ENCODE results near the gene RFX4. TPM values are rescaled to one million over a fixed set of nuclear protein-coding genes. Genes with fewer than 3 reads are reported as not detected.

RFX4 gene
- total and polyA plus RNA-seq, 2 of the 8 experiments (the other 6 are each of a cell fraction or from before 2014, with no cell fraction given), result 0.06 TPM; not detected in 1

GRCh38 chr12:106648736-106649135 lies 65.9 kb downstream of the RFX4 start:
- peaks cover 0 to 2% (median 0%) of the 10 kb centered on the region in 4 experiments; a peak in 2 of 7 replicates for H3K4me1 ChIP-seq (replicated peaks in 1 of 4; ENCODE audit: control insufficient read depth in 3 of 4, insufficient read depth in 4 of 4, low read length in 3 of 4)
- no peak overlapping the region for H4K5ac ChIP-seq (ENCODE audit: insufficient read length, low read depth, low read length)
- H2BK120ac ChIP-seq (replicated peaks; ENCODE audit: low read depth, low read length), result no peak overlapping the region
- no peak overlapping the region for H4K8ac ChIP-seq (ENCODE audit: extremely low read depth, insufficient read depth, low read length)
- ChIA-PET POLR2A (ENCODE audit: partially characterized antibody) (no interaction called here), CTCF (ENCODE audit: partially characterized antibody) (interaction anchor here (1.5 kb wide), 1 partner anchor 161 kb away, joined by 3 read pairs; no protein-coding TSS in a partner anchor)
- H3K4me3 ChIP-seq (ENCODE audit: extremely low read depth in 1 of 4, insufficient read depth in 2 of 4, low read depth in 3 of 4, low read length in 4 of 4), result no peak overlapping the region
- H3K27me3 ChIP-seq (replicated peaks in 1 of 4; ENCODE audit: control insufficient read depth in 3 of 4, extremely low read depth in 1 of 4, insufficient read depth in 3 of 4, low read length in 3 of 4), result no peaks in the 10 kb centered on the region; a peak in 1 of 7 replicates
- no peaks in the 10 kb centered on the region for H3K23me2 ChIP-seq (ENCODE audit: low read depth, low read length)
- H3K79me1 ChIP-seq (ENCODE audit: low read depth, low read length), result no peaks in the 10 kb centered on the region
- FAIRE-seq (no peak), DNase-seq (ENCODE audit: low read depth in 1 of 2, low spot score in 2 of 2) (no peak)
- H3K14ac ChIP-seq (ENCODE audit: insufficient read length), result no peak overlapping the region
- no peak overlapping the region for H2AK5ac ChIP-seq (ENCODE audit: low read depth, low read length)
- WGBS, 2 experiments (ENCODE audit: extremely low coverage in 1 of 2, insufficient coverage in 1 of 2, insufficient read length in 1 of 2, insufficient replicate concordance in 2 of 2, low coverage in 1 of 2, low lambda C conversion rate in 2 of 2, missing lambda C conversion rate in 1 of 2), result 94% methylated on average over 2 of the region's 2 CpGs; no CpG with 5 or more reads in 1 of the 2 experiments
- H3K9me3 ChIP-seq (ENCODE audit: insufficient read depth in 2 of 2, low read depth in 1 of 2, low read length in 1 of 2), result no peaks in the 10 kb centered on the region
- H3K56ac ChIP-seq (replicated peaks; ENCODE audit: insufficient read length, low read depth, low read length), result no peak overlapping the region
- H3K9ac ChIP-seq (replicated peaks in 1 of 4; ENCODE audit: extremely low read depth in 1 of 4, low read depth in 3 of 4, low read length in 3 of 4), result no peak overlapping the region
- no peaks in the 10 kb centered on the region for H3K36me3 ChIP-seq (ENCODE audit: control insufficient read depth in 2 of 4, insufficient read depth in 4 of 4, low read length in 3 of 4)
- no peak overlapping the region for H3K4me2 ChIP-seq (ENCODE audit: insufficient read depth in 1 of 2, low read depth in 2 of 2, low read length in 2 of 2)
- H2AFZ ChIP-seq (ENCODE audit: low read length), result no peak overlapping the region
- H3K23ac ChIP-seq (ENCODE audit: insufficient read length), result no peak overlapping the region
- no peak overlapping the region for H2BK12ac ChIP-seq (ENCODE audit: low read depth, low read length)
- H3K18ac ChIP-seq (ENCODE audit: extremely low read depth, low read length), result no peak overlapping the region
- no peak overlapping the region for H4K91ac ChIP-seq (replicated peaks; ENCODE audit: insufficient read length, low read length)
- H3K79me2 ChIP-seq (ENCODE audit: control insufficient read depth in 1 of 2, insufficient read depth in 2 of 2, low read length in 2 of 2), result no peaks in the 10 kb centered on the region
- H2BK5ac ChIP-seq (ENCODE audit: low read depth, low read length), result no peak overlapping the region
- no peaks in the 10 kb centered on the region for H4K20me1 ChIP-seq (replicated peaks in 1 of 2; ENCODE audit: control insufficient read depth in 1 of 2, insufficient read depth in 2 of 2, low read length in 2 of 2)
- H2BK15ac ChIP-seq (ENCODE audit: low read length), result no peak overlapping the region
- no peak overlapping the region for H2BK20ac ChIP-seq (ENCODE audit: low read length)
- H3K27ac ChIP-seq (ENCODE audit: low read depth, low read length), result no peak overlapping the region
- no peak overlapping the region for H3K4ac ChIP-seq (replicated peaks; ENCODE audit: insufficient read length, low read depth, low read length)
- TF ChIP-seq GTF2F1 (IDR thresholded peaks at IDR 0.05; ENCODE audit: borderline replicate concordance, low read depth, low read length), result no peak
- TF ChIP-seq ATF2 (IDR thresholded peaks at IDR 0.05; ENCODE audit: low read length), result no peak
- TF ChIP-seq KDM4A (IDR thresholded peaks at IDR 0.05; ENCODE audit: low read depth, low read length, severe bottlenecking), result no peak
- TF ChIP-seq POU5F1 (IDR thresholded peaks at IDR 0.05; ENCODE audit: low read depth, low read length), result no peak
- TF ChIP-seq SAP30 (IDR thresholded peaks at IDR 0.05; ENCODE audit: insufficient read depth, insufficient replicate concordance, low read length), result no peak
- no peak for TF ChIP-seq HDAC6 (IDR thresholded peaks at IDR 0.05; ENCODE audit: low read depth, low read length)
- TF ChIP-seq SIN3A (conservative IDR thresholded peaks at IDR 0.05 in 1 of 2, IDR thresholded peaks at IDR 0.05 in 1 of 2; ENCODE audit: low read depth in 1 of 2, low read length in 2 of 2), result no peak
- no peak for TF ChIP-seq TCF12 (IDR thresholded peaks at IDR 0.05; ENCODE audit: low read depth, low read length)
- TF ChIP-seq SRF (IDR thresholded peaks at IDR 0.05; ENCODE audit: low read depth, low read length), result no peak
